H1 (cell line): ENCODE data around the gene ATP7B. TPM values are rescaled to one million over a fixed set of nuclear protein-coding genes. Genes with fewer than 3 reads are reported as not detected.

Experiments
- CTCF ChIA-PET: fragments of 300-600 bp; sonication (Branson Sonifier 250); formaldehyde crosslinking; loops from one replicate; lab custom pipeline; 2021; ENCODE audit not compliant: partially characterized antibody; lab: Charles Lee
- POLR2A ChIA-PET: fragments of 300-600 bp; sonication (Branson Sonifier 250); formaldehyde crosslinking; loops from one replicate; lab custom pipeline; 2021; ENCODE audit warnings: inconsistent platforms; ENCODE audit not compliant: partially characterized antibody; lab: Charles Lee
- DNase-seq, 2 experiments: peaks; one replicate each; pipeline versions ENCODE4 v3.0.0 to v3.0.0-alpha.2; 2010 to 2022; ENCODE audit warnings: low spot score in 2 of 2, low read depth in 1 of 2, mixed read lengths in 1 of 2
- FAIRE-seq: peaks from 2 replicates; lab custom pipeline; 2011; peaks lifted over from hg19 to GRCh38; lab: Jason Lieb, UNC
- H2AFZ ChIP-seq: 2 replicates; pipeline ENCODE4 v1.8.1; 2012; ENCODE audit warnings: low read length, inconsistent platforms
- H2AK5ac ChIP-seq: 2 replicates; pipeline ENCODE4 v1.6.1; 2013; ENCODE audit warnings: low read depth, low read length
- H2BK120ac ChIP-seq: replicated peaks from 2 replicates; pipeline ENCODE3; 2013; ENCODE audit warnings: low read depth, low read length, inconsistent platforms
- H2BK12ac ChIP-seq: 2 replicates; pipeline ENCODE4 v1.6.1; 2013; ENCODE audit warnings: low read depth, low read length
- H2BK15ac ChIP-seq: 2 replicates; pipeline ENCODE4 v1.6.1; 2013; ENCODE audit warnings: low read length
- H2BK20ac ChIP-seq: 2 replicates; pipeline ENCODE4 v1.6.1; 2013; ENCODE audit warnings: low read length
- H2BK5ac ChIP-seq: 2 replicates; pipeline ENCODE4 v1.6.1; 2013; ENCODE audit warnings: low read depth, low read length
- H3K14ac ChIP-seq: 2 replicates; pipeline ENCODE4 v1.6.1; 2013; ENCODE audit warnings: inconsistent platforms; ENCODE audit not compliant: insufficient read length
- H3K18ac ChIP-seq: 2 replicates; pipeline ENCODE4 v1.6.1; 2013; ENCODE audit warnings: low read length; ENCODE audit errors: extremely low read depth
- H3K23ac ChIP-seq: 2 replicates; pipeline ENCODE4 v1.6.1; 2013; ENCODE audit warnings: inconsistent platforms; ENCODE audit not compliant: insufficient read length
- H3K23me2 ChIP-seq: 2 replicates; pipeline ENCODE4 v1.6.1; 2013; ENCODE audit warnings: low read depth, low read length
- H3K27ac ChIP-seq: 2 replicates; pipeline ENCODE4 v1.6.1; 2011; ENCODE audit warnings: low read depth, low read length, inconsistent platforms
- H3K27me3 ChIP-seq, 4 experiments: replicated peaks in 1 of 4; 1 replicate in 1 of 4; 2 replicates in 3 of 4; pipeline versions ENCODE4 v1.6.1 to v1.8.1; 2011 to 2013; ENCODE audit warnings: low read length in 3 of 4, mild to moderate bottlenecking in 3 of 4, inconsistent platforms in 2 of 4, mixed read lengths in 2 of 4, moderate library complexity in 1 of 4; ENCODE audit not compliant: control insufficient read depth in 3 of 4, insufficient read depth in 3 of 4; ENCODE audit errors: extremely low read depth in 1 of 4
- H3K36me3 ChIP-seq, 4 experiments: 2 replicates each; pipeline versions ENCODE4 v1.6.1 to v1.8.1; 2011 to 2013; ENCODE audit warnings: mild to moderate bottlenecking in 4 of 4, low read length in 3 of 4, moderate library complexity in 2 of 4, control low read depth in 1 of 4, inconsistent platforms in 1 of 4; ENCODE audit not compliant: insufficient read depth in 4 of 4, control insufficient read depth in 2 of 4
- H3K4ac ChIP-seq: replicated peaks from 2 replicates; pipeline ENCODE3; 2013; ENCODE audit warnings: low read length, low read depth, mixed read lengths, inconsistent platforms; ENCODE audit not compliant: insufficient read length
- H3K4me1 ChIP-seq, 4 experiments: replicated peaks in 1 of 4; 1 replicate in 1 of 4; 2 replicates in 3 of 4; pipeline versions ENCODE4 v1.6.1 to v1.8.1; 2011 to 2013; ENCODE audit warnings: low read length in 3 of 4, inconsistent platforms in 2 of 4, mixed read lengths in 1 of 4; ENCODE audit not compliant: insufficient read depth in 4 of 4, control insufficient read depth in 3 of 4
- H3K4me2 ChIP-seq, 2 experiments: 2 replicates each; pipeline versions ENCODE4 v1.6.1 to v1.8.1; 2011 to 2013; ENCODE audit warnings: low read depth in 2 of 2, low read length in 2 of 2, control low read depth in 1 of 2, inconsistent platforms in 1 of 2, mild to moderate bottlenecking in 1 of 2; ENCODE audit not compliant: insufficient read depth in 1 of 2
- H3K4me3 ChIP-seq, 4 experiments: fragments of 200-600, 300-600 bp in 1 of 4; sonication (generic), shearing (Covaris generic), sonication (Bioruptor Twin) in 1 of 4; 2 replicates each; pipeline versions ENCODE4 v1.5.1 to v1.8.1; 2011 to 2016; ENCODE audit warnings: low read length in 4 of 4, low read depth in 3 of 4, control low read depth in 2 of 4, inconsistent platforms in 2 of 4, mild to moderate bottlenecking in 2 of 4, mixed read lengths in 1 of 4, moderate library complexity in 1 of 4; ENCODE audit not compliant: insufficient read depth in 2 of 4; ENCODE audit errors: extremely low read depth in 1 of 4
- H3K56ac ChIP-seq: replicated peaks from 2 replicates; pipeline ENCODE3; 2013; ENCODE audit warnings: low read depth, mild to moderate bottlenecking, mixed read lengths, low read length, inconsistent platforms; ENCODE audit not compliant: insufficient read length
- H3K79me1 ChIP-seq: 2 replicates; pipeline ENCODE4 v1.6.1; 2013; ENCODE audit warnings: low read depth, low read length, control low read depth
- H3K79me2 ChIP-seq, 2 experiments: 2 replicates each; pipeline versions ENCODE4 v1.6.1 to v1.8.1; 2012 to 2013; ENCODE audit warnings: low read length in 2 of 2, mild to moderate bottlenecking in 2 of 2, inconsistent platforms in 1 of 2; ENCODE audit not compliant: insufficient read depth in 2 of 2, control insufficient read depth in 1 of 2
- H3K9ac ChIP-seq, 4 experiments: replicated peaks in 1 of 4; 1 replicate in 1 of 4; 2 replicates in 3 of 4; pipeline versions ENCODE4 v1.6.1 to v1.8.1; 2011 to 2013; ENCODE audit warnings: low read depth in 3 of 4, low read length in 3 of 4, control low read depth in 2 of 4, mild to moderate bottlenecking in 2 of 4, moderate library complexity in 2 of 4, inconsistent platforms in 1 of 4; ENCODE audit errors: extremely low read depth in 1 of 4
- H3K9me3 ChIP-seq, 2 experiments: 2 replicates each; pipeline versions ENCODE4 v1.6.1 to v1.8.1; 2012 to 2013; ENCODE audit warnings: mild to moderate bottlenecking in 2 of 2, moderate library complexity in 2 of 2, control low read depth in 1 of 2, inconsistent platforms in 1 of 2, low read depth in 1 of 2, low read length in 1 of 2, mixed read lengths in 1 of 2; ENCODE audit not compliant: insufficient read depth in 2 of 2
- H4K20me1 ChIP-seq, 2 experiments: replicated peaks in 1 of 2; 2 replicates each; pipeline versions ENCODE3 to v1.8.1; 2011 to 2013; ENCODE audit warnings: inconsistent platforms in 2 of 2, low read length in 2 of 2, mild to moderate bottlenecking in 1 of 2; ENCODE audit not compliant: insufficient read depth in 2 of 2, control insufficient read depth in 1 of 2
- H4K5ac ChIP-seq: 2 replicates; pipeline ENCODE4 v1.6.1; 2013; ENCODE audit warnings: low read length, low read depth, mixed read lengths, inconsistent platforms; ENCODE audit not compliant: insufficient read length
- H4K8ac ChIP-seq: 2 replicates; pipeline ENCODE4 v1.8.0; 2013; ENCODE audit warnings: mild to moderate bottlenecking, moderate library complexity, low read length, inconsistent platforms; ENCODE audit not compliant: insufficient read depth; ENCODE audit errors: extremely low read depth
- H4K91ac ChIP-seq: replicated peaks from 2 replicates; pipeline ENCODE3; 2013; ENCODE audit warnings: low read length, mixed read lengths, inconsistent platforms; ENCODE audit not compliant: insufficient read length
- BCL11A ChIP-seq, 2 experiments: IDR thresholded peaks; one replicate each; pipeline ENCODE4 v1.6.1; 2011; ENCODE audit warnings: low read depth in 2 of 2, low read length in 2 of 2, mild to moderate bottlenecking in 2 of 2
- CEBPB ChIP-seq: IDR thresholded peaks from 2 replicates; pipeline ENCODE4 v1.6.1; 2012; ENCODE audit warnings: low read depth, low read length
- JUND ChIP-seq: IDR thresholded peaks from 2 replicates; pipeline ENCODE4 v1.6.1; 2011; ENCODE audit warnings: mild to moderate bottlenecking, improper control_type of control experiment, low read length
- POU5F1 ChIP-seq: IDR thresholded peaks from 2 replicates; pipeline ENCODE4 v1.6.1; 2011; ENCODE audit warnings: low read depth, mild to moderate bottlenecking, low read length, moderate library complexity
- RBBP5 ChIP-seq: IDR thresholded peaks from 2 replicates; pipeline ENCODE4 v1.7.1; 2012; ENCODE audit warnings: low read depth, mild to moderate bottlenecking, inconsistent platforms, low read length, moderate library complexity, borderline replicate concordance
- SAP30 ChIP-seq: fragments of 300-600 bp; sonication (generic); IDR thresholded peaks from 2 replicates; pipeline ENCODE4 v1.7.1; 2012; ENCODE audit warnings: low read length, moderate library complexity, mild to moderate bottlenecking, inconsistent platforms; ENCODE audit not compliant: insufficient read depth, insufficient replicate concordance
- SP4 ChIP-seq: IDR thresholded peaks from 2 replicates; pipeline ENCODE4 v1.6.1; 2012; ENCODE audit warnings: low read length, inconsistent platforms
- ZNF274 ChIP-seq: IDR thresholded peaks from 2 replicates; pipeline ENCODE4 v1.7.0; 2012; ENCODE audit warnings: low read length, borderline replicate concordance; ENCODE audit errors: extremely low read depth
- WGBS, 2 experiments: shearing (Covaris generic) in 1 of 2; methylation state at CpG; one replicate each; pipeline versions ENCODE4 v1.1.6 to v1.1.7; 2013 to 2015; ENCODE audit warnings: low lambda C conversion rate in 2 of 2, mixed read lengths in 2 of 2, inconsistent platforms in 1 of 2, low coverage in 1 of 2, missing lambda C conversion rate in 1 of 2; ENCODE audit not compliant: insufficient replicate concordance in 2 of 2, insufficient coverage in 1 of 2, insufficient read length in 1 of 2; ENCODE audit errors: extremely low coverage in 1 of 2, missing lambda C conversion rate in 1 of 2; 5-methylcytosine and 5-hydroxymethylcytosine counted together
- polyA plus RNA-seq, 7 experiments: library from polyadenylated mRNA; depleted of rRNA in 3 of 7; stranded (reverse) in 5 of 7; unstranded in 2 of 7; fragments of >200 nt in 5 of 7; fragments of 200-250 nt in 2 of 7; gene quantifications; 1 replicate in 5 of 7; 2 replicates in 1 of 7; 4 replicates in 1 of 7; pipeline versions ENCODE4 v1.2.1 to v1.2.3, GENCODE V29; 2011 to 2013; ENCODE audit warnings: missing spikeins in 2 of 7, mixed read lengths in 2 of 7
- total RNA-seq: library from RNA; stranded (reverse); fragmentation: NEBNext Ultra II Directional; extraction: Animal tissue kit (Norgen Biotek cat#: 25700); gene quantifications from 2 replicates; pipeline ENCODE4 v1.2.1, GENCODE V29; 2021

Gene ATP7B
- total and polyA plus RNA-seq, 2 of the 8 experiments (the other 6 are each of a cell fraction or from before 2014, with no cell fraction given), result 4.1 to 9.2 TPM

GRCh38 chr13:51988988-51989618 lies 22.1 kb downstream of the ATP7B start:
- WGBS, 2 experiments, result 92% methylated on average over 3 of the region's 3 CpGs; no CpG with 5 or more reads in 1 of the 2 experiments
- no peak overlapping the region for H3K4ac ChIP-seq
- H3K79me2 ChIP-seq, result no peaks in the 10 kb centered on the region
- no peak overlapping the region for H3K27ac ChIP-seq
- no peak overlapping the region for H2BK120ac ChIP-seq
- H4K5ac ChIP-seq, result no peak overlapping the region
- no peak overlapping the region for H3K4me3 ChIP-seq
- no peaks in the 10 kb centered on the region for H3K9me3 ChIP-seq
- H2BK20ac ChIP-seq, result no peak overlapping the region
- no peaks in the 10 kb centered on the region for H3K36me3 ChIP-seq
- no peak overlapping the region for H2BK12ac ChIP-seq
- H3K14ac ChIP-seq, result no peak overlapping the region
- H2BK15ac ChIP-seq, result no peak overlapping the region
- no peaks in the 10 kb centered on the region for H3K27me3 ChIP-seq
- H4K91ac ChIP-seq, result no peak overlapping the region
- no peaks in the 10 kb centered on the region for H3K79me1 ChIP-seq
- H4K8ac ChIP-seq, result no peak overlapping the region
- CTCF ChIA-PET, result no interaction called here
- H3K23me2 ChIP-seq, result no peaks in the 10 kb centered on the region
- no peak for FAIRE-seq
- H3K56ac ChIP-seq, result no peak overlapping the region
- no peak overlapping the region for H2AK5ac ChIP-seq
- POLR2A ChIA-PET, result interaction anchor here (0.7 kb wide), 1 partner anchor 442 kb away, joined by 4 read pairs; no protein-coding TSS in a partner anchor
- H2AFZ ChIP-seq, result no peak overlapping the region
- no peak overlapping the region for H3K9ac ChIP-seq
- H2BK5ac ChIP-seq, result no peak overlapping the region
- H4K20me1 ChIP-seq, result no peaks in the 10 kb centered on the region
- no peak overlapping the region for H3K23ac ChIP-seq
- no peak for TF ChIP-seq RBBP5
- no peak for TF ChIP-seq SAP30
- no peak for TF ChIP-seq POU5F1
- no peak for TF ChIP-seq CEBPB
- no peak for TF ChIP-seq JUND
- no peak for TF ChIP-seq BCL11A (IDR thresholded peaks at IDR 0.05; ENCODE audit: low read depth in 2 of 2, low read length in 2 of 2)
- no peak for TF ChIP-seq SP4
- no peak for TF ChIP-seq ZNF274
- TF ChIP-seq, all 59 proteins: peak for 0
- H3K4me1 ChIP-seq, result no peaks in the 10 kb centered on the region
- no peak overlapping the region for H3K18ac ChIP-seq
- no peak for DNase-seq
- H3K4me2 ChIP-seq, result no peak overlapping the region
